ENCODE measurements around the gene CHAF1A. TPM values are rescaled to one million over a fixed set of nuclear protein-coding genes. Genes with fewer than 3 reads are reported as not detected.
A peak's percentile ranks its signal among the peaks of the same experiment; 100 is the strongest.

The CHAF1A gene
- total and polyA plus RNA-seq, 7 donors, result 3.6 to 19.1 (median 5.4) TPM

GRCh38 chr19:4357095-4357797 lies 45.2 kb upstream of the CHAF1A start:
- peak; percentile 65 for DNase-seq
- 88 to 90% methylated on average over 23 of the region's 23 CpGs for WGBS, 2 donors

GRCh38 chr19:4357921-4358326 lies 44.5 kb upstream of the CHAF1A start:
- H3K27me3 ChIP-seq, result no peaks in the 10 kb centered on the region
- H3K4me3 ChIP-seq, result no peak overlapping the region
- intact Hi-C loops (cut with DNase I), result no loop called here
- peaks cover 9 to 68% (median 21%) of the 10 kb centered on the region in 4 donors for H3K36me3 ChIP-seq
- 92 to 94% methylated on average over 16 of the region's 16 CpGs for WGBS, 2 donors
- TF ChIP-seq POLR2AphosphoS5 (IDR thresholded peaks at IDR 0.05) (peak in 1 of 4 donors; percentile 11), POLR2A (IDR thresholded peaks at IDR 0.05) (no peak)
- peak; percentile 64 for DNase-seq
- H3K27ac ChIP-seq, result no peak overlapping the region
- peaks cover 0 to 12% (median 5%) of the 10 kb centered on the region in 4 donors for H3K4me1 ChIP-seq
- H3K9me3 ChIP-seq, result no peaks in the 10 kb centered on the region

More at GRCh38 chr19:4357095-4357797, 45.2 kb upstream of the CHAF1A start:
- intact Hi-C loops (cut with DNase I), result no loop called here
- no peak for TF ChIP-seq CTCF (IDR thresholded peaks at IDR 0.05)
- no peak for TF ChIP-seq POLR2AphosphoS5 (IDR thresholded peaks at IDR 0.05)
- no peak for TF ChIP-seq POLR2A (IDR thresholded peaks at IDR 0.05)
- no peak for TF ChIP-seq EP300 (IDR thresholded peaks at IDR 0.05)
- Histone ChIP-seq H3K36me3 (peaks cover 2 to 62% (median 16%) of the 10 kb centered on the region in 4 donors), H3K9me3 (no peaks in the 10 kb centered on the region), H3K27me3 (no peaks in the 10 kb centered on the region), H3K27ac (no peak overlapping the region), H3K4me1 (peaks cover 0 to 12% (median 5%) of the 10 kb centered on the region in 4 donors), H3K4me3 (no peak overlapping the region)

- DNase-seq, result no peak
- peaks cover 19 to 74% (median 31%) of the 10 kb centered on the region in 4 donors for H3K36me3 ChIP-seq
- 88 to 91% methylated on average over 25 of the region's 25 CpGs for WGBS, 2 donors
- no peaks in the 10 kb centered on the region for H3K9me3 ChIP-seq
- H3K27me3 ChIP-seq, result no peaks in the 10 kb centered on the region
- TF ChIP-seq CTCF (IDR thresholded peaks at IDR 0.05) (no peak), EP300 (IDR thresholded peaks at IDR 0.05) (no peak), POLR2AphosphoS5 (IDR thresholded peaks at IDR 0.05) (no peak), POLR2A (IDR thresholded peaks at IDR 0.05) (no peak)
- peak overlapping the region in 1 of 4 donors; percentile 16 for H3K27ac ChIP-seq
- peaks cover 0 to 12% (median 5%) of the 10 kb centered on the region in 4 donors for H3K4me1 ChIP-seq
- H3K4me3 ChIP-seq, result no peak overlapping the region
- intact Hi-C loops (cut with DNase I), result no loop called here
Measured at GRCh38 chr19:4358709-4359626, 43.5 kb upstream of the CHAF1A start.

- DNase-seq, result peak; percentile 71
- no peak for TF ChIP-seq EP300 (IDR thresholded peaks at IDR 0.05)
- no peaks in the 10 kb centered on the region for H3K27me3 ChIP-seq
- peak overlapping the region in 2 of 4 donors; percentile 16 to 49 for H3K27ac ChIP-seq
- no peaks in the 10 kb centered on the region for H3K9me3 ChIP-seq
- peaks cover 20 to 73% (median 34%) of the 10 kb centered on the region in 4 donors for H3K36me3 ChIP-seq
- WGBS, 2 donors, result 82 to 86% methylated on average over 13 of the region's 13 CpGs
- intact Hi-C loops (cut with DNase I), result no loop called here
- H3K4me1 ChIP-seq, result peaks cover 0 to 12% (median 5%) of the 10 kb centered on the region in 4 donors
- H3K4me3 ChIP-seq, result no peak overlapping the region
Measured at GRCh38 chr19:4359627-4360000, 42.8 kb upstream of the CHAF1A start.

GRCh38 chr19:4360081-4360569 lies 42.3 kb upstream of the CHAF1A start:
- no peaks in the 10 kb centered on the region for H3K9me3 ChIP-seq
- H3K4me3 ChIP-seq, result no peak overlapping the region
- intact Hi-C loops (cut with DNase I), result no loop called here
- H3K4me1 ChIP-seq, result peaks cover 0 to 12% (median 5%) of the 10 kb centered on the region in 4 donors
- H3K27ac ChIP-seq, result peak overlapping the region in 3 of 4 donors; percentile 22 to 49 (median 42)
- H3K36me3 ChIP-seq, result peaks cover 20 to 76% (median 36%) of the 10 kb centered on the region in 4 donors
- TF ChIP-seq EP300 (IDR thresholded peaks at IDR 0.05) (no peak), POLR2AphosphoS5 (IDR thresholded peaks at IDR 0.05) (no peak), POLR2A (IDR thresholded peaks at IDR 0.05) (no peak), CTCF (IDR thresholded peaks at IDR 0.05) (no peak)
- DNase-seq, result no peak
- WGBS, 2 donors, result 76 to 78% methylated on average over 9 of the region's 9 CpGs
- no peaks in the 10 kb centered on the region for H3K27me3 ChIP-seq
